GM12892 (cell line): Measurements from ENCODE around the gene STK33.

Experiments used
- POLR2A ChIP-seq: IDR thresholded peaks from 2 replicates; pipeline ENCODE4 v1.6.1; 2011; ENCODE audit warnings: low read depth, low read length, control low read depth
- POLR2AphosphoS5 ChIP-seq: IDR thresholded peaks from 2 replicates; pipeline ENCODE4 v1.6.1; 2011; ENCODE audit warnings: low read depth, low read length, control low read depth
- TAF1 ChIP-seq: IDR thresholded peaks from 2 replicates; pipeline ENCODE4 v1.6.1; 2011; ENCODE audit warnings: low read depth, mild to moderate bottlenecking, control low read depth, low read length, borderline replicate concordance

DNA sequence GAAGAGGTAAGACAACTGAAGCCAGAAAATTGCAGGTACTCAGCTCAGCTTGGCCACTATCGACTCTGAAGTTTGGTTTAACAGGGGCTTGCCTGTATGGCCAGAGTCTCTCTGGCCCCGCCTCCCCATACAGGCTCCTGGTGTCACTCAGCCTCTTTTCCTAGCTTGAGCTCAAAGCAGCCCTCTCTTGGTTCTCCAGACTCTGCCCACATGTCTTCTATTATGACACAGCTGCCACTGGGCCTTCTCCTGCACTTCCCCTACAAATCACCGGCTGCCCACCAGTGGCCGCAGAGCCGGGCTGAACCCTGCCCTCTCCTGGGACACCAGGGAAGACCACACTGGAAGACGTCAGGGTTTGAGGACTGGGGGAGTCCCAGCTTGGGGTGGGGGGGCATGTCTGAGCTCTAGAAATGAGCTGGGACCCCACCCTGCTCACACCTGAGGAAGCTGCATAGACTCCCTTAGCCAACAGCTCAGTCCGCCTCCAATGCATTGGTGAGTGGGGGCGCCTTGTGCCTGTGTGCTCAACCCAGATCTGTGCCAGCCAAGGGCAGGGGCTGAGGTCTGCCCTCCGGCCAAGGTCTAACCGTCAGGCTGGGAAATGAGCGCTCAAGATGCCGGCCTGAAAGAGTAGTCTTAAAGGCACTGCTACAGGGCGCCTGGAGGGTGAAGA lies 236.0 kb downstream of the STK33 start:
- TF ChIP-seq POLR2A (no peak), POLR2AphosphoS5 (no peak), TAF1 (no peak)
